DOHH2 (cell line): ENCODE results near the gene DYNC1LI1.

ENCODE experiments used
- H3F3A ChIP-seq: fragments of 200-600 bp; sonication (generic), shearing (Covaris generic); 2 replicates; pipeline ENCODE4 v1.6.0; 2016; ENCODE audit warnings: antibody characterized with exemption, mild to moderate bottlenecking; ENCODE audit not compliant: control insufficient read depth, insufficient read depth
- H3K27ac ChIP-seq: fragments of 200-600 bp; sonication (generic); 2 replicates; pipeline ENCODE4 v1.5.1; 2014; ENCODE audit warnings: low read depth, mild to moderate bottlenecking, low read length, moderate library complexity
- H3K27me3 ChIP-seq: fragments of 200-600 bp; sonication (generic); 2 replicates; pipeline ENCODE4 v1.6.1; 2014; ENCODE audit warnings: mild to moderate bottlenecking, low read length, mixed read lengths; ENCODE audit not compliant: control insufficient read depth
- H3K36me3 ChIP-seq: fragments of 200-600 bp; sonication (generic); 2 replicates; pipeline ENCODE4 v1.6.1; 2014; ENCODE audit warnings: mild to moderate bottlenecking, low read length, moderate library complexity, mixed read lengths; ENCODE audit not compliant: control insufficient read depth
- H3K4me1 ChIP-seq: fragments of 200-600 bp; sonication (generic); 2 replicates; pipeline ENCODE4 v1.6.1; 2014; ENCODE audit warnings: mild to moderate bottlenecking, low read length, mixed read lengths; ENCODE audit not compliant: control insufficient read depth
- H3K4me2 ChIP-seq: fragments of 200-600 bp; sonication (generic); 2 replicates; pipeline ENCODE4 v1.6.0; 2014; ENCODE audit warnings: mild to moderate bottlenecking, low read length, moderate library complexity
- H3K4me3 ChIP-seq: fragments of 200-600 bp; sonication (generic); 2 replicates; pipeline ENCODE4 v1.5.1; 2014; ENCODE audit warnings: mild to moderate bottlenecking, low read length, mixed read lengths
- H3K79me2 ChIP-seq: fragments of 200-600 bp; sonication (generic); 2 replicates; pipeline ENCODE4 v1.6.1; 2014; ENCODE audit warnings: mild to moderate bottlenecking, low read length, mixed read lengths; ENCODE audit not compliant: control insufficient read depth
- H3K9me2 ChIP-seq: fragments of 200-600 bp; sonication (generic); replicated peaks from 2 replicates; pipeline ENCODE4 v1.6.1; 2014; ENCODE audit warnings: mild to moderate bottlenecking, low read length, mixed read lengths; ENCODE audit not compliant: control insufficient read depth
- H3K9me3 ChIP-seq: fragments of 200-600 bp; sonication (generic); 2 replicates; pipeline ENCODE4 v1.6.1; 2014; ENCODE audit warnings: antibody characterized with exemption, low read length, mixed read lengths; ENCODE audit not compliant: control insufficient read depth, insufficient read depth
- H4K20me1 ChIP-seq: fragments of 200-600 bp; sonication (generic); 2 replicates; pipeline ENCODE4 v1.6.0; 2014; ENCODE audit warnings: low read depth, mild to moderate bottlenecking, antibody characterized with exemption, low read length, moderate library complexity; ENCODE audit not compliant: control insufficient read depth, insufficient read depth
- CTCF ChIP-seq: fragments of 200-600 bp; sonication (generic); IDR thresholded peaks from one replicate; pipeline ENCODE4 v1.5.1; 2014; ENCODE audit warnings: antibody characterized with exemption, mild to moderate bottlenecking, low read depth, low read length; ENCODE audit not compliant: poor library complexity, severe bottlenecking
- EZH2phosphoT487 ChIP-seq: fragments of 200-600 bp; sonication (generic); IDR thresholded peaks from 2 replicates; pipeline ENCODE4 v1.6.1; 2017; ENCODE audit warnings: borderline replicate concordance, mild to moderate bottlenecking, antibody characterized with exemption, low read length, moderate library complexity, mixed read lengths

Gene DYNC1LI1

GRCh38 chr3:32607522-32607921 lies 36.9 kb upstream of the DYNC1LI1 start:
- no peak for TF ChIP-seq CTCF
- TF ChIP-seq EZH2phosphoT487, result no peak
- no peaks in the 10 kb centered on the region for H3K79me2 ChIP-seq
- H3K9me3 ChIP-seq, result no peaks in the 10 kb centered on the region
- H3K4me3 ChIP-seq, result no peak overlapping the region
- no peaks in the 10 kb centered on the region for H4K20me1 ChIP-seq
- H3K27me3 ChIP-seq, result peaks cover 22% of the 10 kb centered on the region
- no peak overlapping the region for H3K4me2 ChIP-seq
- H3K27ac ChIP-seq, result no peak overlapping the region
- H3K4me1 ChIP-seq, result no peaks in the 10 kb centered on the region
- H3K9me2 ChIP-seq, result no peaks in the 10 kb centered on the region
- H3K36me3 ChIP-seq, result no peaks in the 10 kb centered on the region
- H3F3A ChIP-seq, result no peaks in the 10 kb centered on the region

DNA sequence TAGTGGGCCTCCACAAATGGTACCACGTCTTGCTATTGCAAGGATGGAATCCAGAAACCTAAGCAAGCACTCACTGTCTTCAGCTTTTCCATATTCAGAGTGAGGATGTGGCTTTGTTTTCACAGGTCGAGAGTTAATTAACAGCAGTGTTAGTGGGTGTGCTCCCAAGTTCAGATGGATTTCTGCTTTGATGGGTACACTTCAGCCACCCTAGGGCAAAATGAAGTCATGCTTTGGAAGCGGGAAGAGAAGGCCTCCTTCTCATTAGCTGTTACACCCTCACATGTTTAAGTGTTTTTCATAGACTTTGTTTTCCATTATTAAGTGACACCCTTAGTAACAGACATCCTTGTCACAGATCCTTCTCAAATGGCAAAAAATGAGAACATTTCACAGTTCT lies 36.3 kb upstream of the DYNC1LI1 start:
- no peak for TF ChIP-seq EZH2phosphoT487
- no peak for TF ChIP-seq CTCF
- Histone ChIP-seq H3K27ac (no peak overlapping the region), H4K20me1 (no peaks in the 10 kb centered on the region), H3K27me3 (peaks cover 22% of the 10 kb centered on the region), H3K4me3 (no peak overlapping the region), H3K79me2 (no peaks in the 10 kb centered on the region), H3K9me3 (no peaks in the 10 kb centered on the region), H3K36me3 (no peaks in the 10 kb centered on the region), H3F3A (no peaks in the 10 kb centered on the region), H3K4me1 (no peaks in the 10 kb centered on the region), H3K4me2 (no peak overlapping the region), H3K9me2 (no peaks in the 10 kb centered on the region)

DNA sequence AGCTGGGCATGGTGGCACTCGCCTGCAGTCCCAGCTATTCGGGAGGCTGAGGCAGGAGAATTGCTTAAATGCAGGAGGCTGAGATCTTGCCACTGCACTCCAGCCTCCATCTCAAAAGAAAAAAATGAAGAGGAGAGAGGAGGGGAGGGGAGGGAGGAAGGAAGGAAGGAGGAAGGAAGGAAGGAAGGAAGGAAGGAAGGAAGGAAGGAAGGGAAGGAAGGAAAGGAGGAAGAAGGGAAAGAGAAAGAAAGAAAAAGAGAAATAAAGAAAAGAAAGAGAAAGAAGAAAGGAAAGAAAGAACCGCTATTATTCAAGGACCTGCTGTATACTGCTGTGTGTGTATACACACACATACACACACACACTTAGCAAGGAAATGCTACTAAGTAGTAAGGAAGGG lies 35.6 kb upstream of the DYNC1LI1 start:
- H3K79me2 ChIP-seq, result no peaks in the 10 kb centered on the region
- H3K9me3 ChIP-seq, result no peaks in the 10 kb centered on the region
- H4K20me1 ChIP-seq, result no peaks in the 10 kb centered on the region
- H3F3A ChIP-seq, result no peaks in the 10 kb centered on the region
- H3K4me1 ChIP-seq, result no peaks in the 10 kb centered on the region
- TF ChIP-seq CTCF (no peak), EZH2phosphoT487 (no peak)
- H3K27me3 ChIP-seq, result peaks cover 22% of the 10 kb centered on the region
- no peak overlapping the region for H3K4me3 ChIP-seq
- no peak overlapping the region for H3K27ac ChIP-seq
- H3K4me2 ChIP-seq, result no peak overlapping the region
- H3K36me3 ChIP-seq, result no peaks in the 10 kb centered on the region
- H3K9me2 ChIP-seq, result no peaks in the 10 kb centered on the region

- H3K27ac ChIP-seq, result no peak overlapping the region
- H3K27me3 ChIP-seq, result peaks cover 21% of the 10 kb centered on the region
- no peaks in the 10 kb centered on the region for H3K9me2 ChIP-seq
- no peak overlapping the region for H3K4me2 ChIP-seq
- no peaks in the 10 kb centered on the region for H3K4me1 ChIP-seq
- no peaks in the 10 kb centered on the region for H3K36me3 ChIP-seq
- TF ChIP-seq CTCF (no peak), EZH2phosphoT487 (no peak)
- H3K9me3 ChIP-seq, result no peaks in the 10 kb centered on the region
- H3K79me2 ChIP-seq, result no peaks in the 10 kb centered on the region
- no peaks in the 10 kb centered on the region for H4K20me1 ChIP-seq
- no peaks in the 10 kb centered on the region for H3F3A ChIP-seq
- no peak overlapping the region for H3K4me3 ChIP-seq
These were observed 32.4 kb upstream of the DYNC1LI1 start for GRCh38 chr3:32603064-32603463.
